ENCODE data around the gene IL21R. TPM values are rescaled to one million over a fixed set of nuclear protein-coding genes. Genes with fewer than 3 reads are reported as not detected.

Gene IL21R
- total RNA-seq, 3 donors from 2014 or later (not counting 1 experiment from before 2014, with no cell fraction given), result 24.3 to 45.7 (median 26.5) TPM

- no peaks in the 10 kb centered on the region for H3K27me3 ChIP-seq (ENCODE audit: control insufficient read depth, insufficient read depth, low read length)
- TF ChIP-seq, protein P1, sequence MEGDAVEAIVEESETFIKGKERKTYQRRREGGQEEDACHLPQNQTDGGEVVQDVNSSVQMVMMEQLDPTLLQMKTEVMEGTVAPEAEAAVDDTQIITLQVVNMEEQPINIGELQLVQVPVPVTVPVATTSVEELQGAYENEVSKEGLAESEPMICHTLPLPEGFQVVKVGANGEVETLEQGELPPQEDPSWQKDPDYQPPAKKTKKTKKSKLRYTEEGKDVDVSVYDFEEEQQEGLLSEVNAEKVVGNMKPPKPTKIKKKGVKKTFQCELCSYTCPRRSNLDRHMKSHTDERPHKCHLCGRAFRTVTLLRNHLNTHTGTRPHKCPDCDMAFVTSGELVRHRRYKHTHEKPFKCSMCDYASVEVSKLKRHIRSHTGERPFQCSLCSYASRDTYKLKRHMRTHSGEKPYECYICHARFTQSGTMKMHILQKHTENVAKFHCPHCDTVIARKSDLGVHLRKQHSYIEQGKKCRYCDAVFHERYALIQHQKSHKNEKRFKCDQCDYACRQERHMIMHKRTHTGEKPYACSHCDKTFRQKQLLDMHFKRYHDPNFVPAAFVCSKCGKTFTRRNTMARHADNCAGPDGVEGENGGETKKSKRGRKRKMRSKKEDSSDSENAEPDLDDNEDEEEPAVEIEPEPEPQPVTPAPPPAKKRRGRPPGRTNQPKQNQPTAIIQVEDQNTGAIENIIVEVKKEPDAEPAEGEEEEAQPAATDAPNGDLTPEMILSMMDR (IDR thresholded peaks at IDR 0.05), result peak; percentile 52
- Mint-ChIP-seq H3K9me3 (peaks cover 2 to 3% of the 10 kb centered on the region in 2 donors), H3K4me1 (peaks cover 12 to 14% of the 10 kb centered on the region in 2 donors), H3K36me3 (no peaks in the 10 kb centered on the region), H3K27ac (no peak overlapping the region), H3K27me3 (ENCODE audit: low read depth in 2 of 2) (no peaks in the 10 kb centered on the region), H3K4me3 (no peak overlapping the region)
- intact Hi-C loops (cut with micrococcal nuclease), result no loop called here
- no peaks in the 10 kb centered on the region for H3K36me3 ChIP-seq (ENCODE audit: control insufficient read depth, insufficient read depth, low read length)
- ATAC-seq (peak; percentile 52 to 81 (median 63)), DNase-seq (peak in 1 of 2 donors; percentile 63)
- peaks cover 70% of the 10 kb centered on the region for H3K4me1 ChIP-seq (ENCODE audit: control insufficient read depth, insufficient read depth, low read length)
- no peak overlapping the region for H3K4me3 ChIP-seq (ENCODE audit: low read length)
- WGBS (ENCODE audit: insufficient coverage), result 27% methylated on average over 9 of the region's 9 CpGs
- H3K9me3 ChIP-seq (ENCODE audit: control insufficient read depth, insufficient read depth, low read length), result peaks cover 3% of the 10 kb centered on the region
- H3K27ac ChIP-seq (ENCODE audit: low read length), result peak overlapping the region; percentile 53
Observed at GRCh38 chr16:27374804-27375425, 27.1 kb upstream of the IL21R start.

DNA sequence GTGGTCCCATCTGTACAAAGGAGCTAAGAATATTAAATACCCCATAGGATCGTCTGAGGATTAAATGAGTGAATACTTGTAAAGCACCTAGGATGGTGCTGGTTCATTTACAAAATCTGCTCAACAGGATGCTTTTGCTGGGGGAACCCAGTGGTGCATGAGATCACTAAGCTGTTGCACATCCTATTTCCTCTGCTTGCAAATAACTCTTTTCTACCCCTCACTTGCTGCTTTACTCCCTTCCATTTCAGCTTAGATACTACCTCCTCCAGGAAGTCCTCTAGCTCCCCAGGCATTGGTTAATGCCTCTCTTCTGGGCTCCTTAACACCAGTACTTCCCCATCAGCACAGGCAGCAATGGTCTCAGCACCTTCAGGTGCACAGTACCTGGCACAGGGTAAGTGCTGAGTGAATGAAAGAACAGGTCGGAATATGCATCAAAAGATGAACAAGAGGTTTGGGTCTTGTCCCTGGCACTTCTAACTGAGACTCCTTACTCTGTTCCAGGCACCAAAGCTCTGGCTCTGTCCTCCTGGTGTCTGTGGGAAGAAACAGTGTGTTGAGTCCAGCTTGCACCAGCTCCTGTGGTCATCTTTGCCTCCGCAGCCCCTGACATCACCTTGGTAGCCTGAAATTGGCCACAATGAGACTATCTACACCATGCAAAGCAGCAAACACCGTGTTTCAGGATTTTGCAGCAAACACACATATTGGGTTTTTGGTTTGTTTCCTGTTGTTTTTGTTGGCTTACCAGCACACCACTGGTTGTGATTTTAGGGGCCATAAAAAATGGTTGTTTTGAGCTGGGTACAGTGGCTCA lies 24.1 kb upstream of the IL21R start:
- TF ChIP-seq, protein P1 (IDR thresholded peaks at IDR 0.05), result no peak
- peak; percentile 8 to 67 for DNase-seq
- Histone ChIP-seq H3K27ac (ENCODE audit: low read length) (no peak overlapping the region), H3K36me3 (ENCODE audit: control insufficient read depth, insufficient read depth, low read length) (no peaks in the 10 kb centered on the region), H3K27me3 (ENCODE audit: control insufficient read depth, insufficient read depth, low read length) (no peaks in the 10 kb centered on the region), H3K4me1 (ENCODE audit: control insufficient read depth, insufficient read depth, low read length) (peaks cover 73% of the 10 kb centered on the region), H3K4me3 (ENCODE audit: low read length) (no peak overlapping the region), H3K9me3 (ENCODE audit: control insufficient read depth, insufficient read depth, low read length) (no peaks in the 10 kb centered on the region)
- H3K9me3 Mint-ChIP-seq, result no peaks in the 10 kb centered on the region
- H3K4me3 Mint-ChIP-seq, result no peak overlapping the region
- peak overlapping the region in 1 of 2 donors; percentile 40 for H3K27ac Mint-ChIP-seq
- no peaks in the 10 kb centered on the region for H3K36me3 Mint-ChIP-seq
- intact Hi-C loops (cut with micrococcal nuclease), result no loop called here
- no peaks in the 10 kb centered on the region for H3K27me3 Mint-ChIP-seq (ENCODE audit: low read depth in 2 of 2)
- ATAC-seq, result peak in 2 of 3 donors; percentile 39 to 42
- peaks cover 12 to 14% of the 10 kb centered on the region in 2 donors for H3K4me1 Mint-ChIP-seq
- WGBS (ENCODE audit: insufficient coverage), result 66% methylated on average over 2 of the region's 4 CpGs

GRCh38 chr16:27378871-27379481 lies 23.0 kb upstream of the IL21R start:
- intact Hi-C loops (cut with micrococcal nuclease), result no loop called here
- peaks cover 73% of the 10 kb centered on the region for H3K4me1 ChIP-seq (ENCODE audit: control insufficient read depth, insufficient read depth, low read length)

More at GRCh38 chr16:27378871-27379481, 23.0 kb upstream of the IL21R start:
- H3K9me3 Mint-ChIP-seq, result peaks cover under 1% of the 10 kb centered on the region in 2 donors
- Histone ChIP-seq H3K27ac (ENCODE audit: low read length) (no peak overlapping the region), H3K9me3 (ENCODE audit: control insufficient read depth, insufficient read depth, low read length) (no peaks in the 10 kb centered on the region), H3K4me3 (ENCODE audit: low read length) (no peak overlapping the region), H3K36me3 (ENCODE audit: control insufficient read depth, insufficient read depth, low read length) (no peaks in the 10 kb centered on the region), H3K27me3 (ENCODE audit: control insufficient read depth, insufficient read depth, low read length) (no peaks in the 10 kb centered on the region)
- TF ChIP-seq, protein P1 (IDR thresholded peaks at IDR 0.05), result no peak
- H3K4me1 Mint-ChIP-seq, result peaks cover 13 to 18% of the 10 kb centered on the region in 2 donors
- 59% methylated on average over 10 of the region's 11 CpGs for WGBS (ENCODE audit: insufficient coverage)
- H3K36me3 Mint-ChIP-seq, result peaks cover 2% of the 10 kb centered on the region
- H3K27ac Mint-ChIP-seq, result no peak overlapping the region
- no peak overlapping the region for H3K4me3 Mint-ChIP-seq
- ATAC-seq, result no peak
- DNase-seq, result peak in 1 of 2 donors; percentile 33
- no peaks in the 10 kb centered on the region for H3K27me3 Mint-ChIP-seq (ENCODE audit: low read depth in 2 of 2)
